ACC112 (cell line): ENCODE data around the gene SLC1A4.
"Not testable (repeated sequence)": the region's sequence is repeated elsewhere in the genome, so short reads cannot be mapped to it uniquely, and the experiment has no call there.

Experiments
- H2AFZ ChIP-seq: fragments of 200-600 bp; sonication (generic); one replicate; pipeline ENCODE4 v1.6.0; 2017; ENCODE audit warnings: antibody characterized with exemption, low read length; ENCODE audit not compliant: unreplicated experiment
- H3K27ac ChIP-seq: fragments of 200-600 bp; sonication (generic); 2 replicates; pipeline ENCODE4 v1.5.1; 2014; ENCODE audit warnings: low read depth, mild to moderate bottlenecking, antibody characterized with exemption, low read length, moderate library complexity
- H3K27me3 ChIP-seq: fragments of 200-600 bp; sonication (generic); 2 replicates; pipeline ENCODE4 v1.6.1; 2014; ENCODE audit warnings: mild to moderate bottlenecking, antibody characterized with exemption, low read length, moderate library complexity, mixed read lengths; ENCODE audit not compliant: insufficient read depth
- H3K36me3 ChIP-seq: fragments of 200-600 bp; sonication (generic); 2 replicates; pipeline ENCODE4 v1.6.1; 2016; ENCODE audit warnings: mild to moderate bottlenecking, antibody characterized with exemption, low read length, moderate library complexity, mixed read lengths; ENCODE audit not compliant: insufficient read depth
- H3K4me1 ChIP-seq: fragments of 200-600 bp; sonication (generic); one replicate; pipeline ENCODE4 v1.6.1; 2016; ENCODE audit warnings: low read length, mixed read lengths; ENCODE audit not compliant: insufficient read depth, unreplicated experiment, control insufficient read depth
- H3K4me3 ChIP-seq: fragments of 200-600 bp; sonication (generic); 2 replicates; pipeline ENCODE4 v1.5.1; 2014; ENCODE audit warnings: mild to moderate bottlenecking, low read depth, low read length
- H3K79me2 ChIP-seq: fragments of 200-600 bp; sonication (generic); one replicate; pipeline ENCODE4 v1.6.0; 2016; ENCODE audit warnings: low read length; ENCODE audit not compliant: control insufficient read depth, unreplicated experiment, insufficient read depth

SLC1A4 gene

GRCh38 chr2:64992218-64992617 is 3.0 kb downstream of the SLC1A4 start:
- Histone ChIP-seq H3K79me2 (no peaks in the 10 kb centered on the region), H3K27ac (no peak overlapping the region), H3K36me3 (no peaks in the 10 kb centered on the region), H3K4me1 (peaks cover 9% of the 10 kb centered on the region), H3K27me3 (0 out of 2 replicates have a peak, but pooled peaks cover 2% of the 10 kb centered on the region), H3K4me3 (no peak overlapping the region), H2AFZ (no peak overlapping the region)

- H3K27me3 ChIP-seq = 0 out of 2 replicates have a peak, but pooled peaks cover 2% of the 10 kb centered on the region
- no peaks in the 10 kb centered on the region for H3K79me2 ChIP-seq
- H3K36me3 ChIP-seq = no peaks in the 10 kb centered on the region
- no peak overlapping the region for H3K4me3 ChIP-seq
- no peak overlapping the region for H2AFZ ChIP-seq
- H3K4me1 ChIP-seq = peaks cover 6% of the 10 kb centered on the region
- no peak overlapping the region for H3K27ac ChIP-seq
Measured at GRCh38 chr2:64992990-64993389, 3.8 kb downstream of the SLC1A4 start.

- peaks cover 13% of the 10 kb centered on the region for H3K4me1 ChIP-seq
- H2AFZ ChIP-seq = no peak overlapping the region
- no peaks in the 10 kb centered on the region for H3K79me2 ChIP-seq
- H3K36me3 ChIP-seq = no peaks in the 10 kb centered on the region
- H3K27me3 ChIP-seq = 0 out of 2 replicates have a peak, but pooled peaks cover 2% of the 10 kb centered on the region
- no peak overlapping the region for H3K27ac ChIP-seq
- H3K4me3 ChIP-seq = no peak overlapping the region
Measured at GRCh38 chr2:64995041-64995440, 5.8 kb downstream of the SLC1A4 start.

- Histone ChIP-seq H3K4me1 (peaks cover 8% of the 10 kb centered on the region), H3K27me3 (no peaks in the 10 kb centered on the region), H2AFZ (no peak overlapping the region), H3K27ac (no peak overlapping the region), H3K79me2 (no peaks in the 10 kb centered on the region), H3K36me3 (no peaks in the 10 kb centered on the region), H3K4me3 (no peak overlapping the region)
Measured at GRCh38 chr2:64996871-64997307, 7.7 kb downstream of the SLC1A4 start.

- H3K79me2 ChIP-seq = no peaks in the 10 kb centered on the region
- no peak overlapping the region for H2AFZ ChIP-seq
- H3K36me3 ChIP-seq = no peaks in the 10 kb centered on the region
- H3K4me1 ChIP-seq = peaks cover 8% of the 10 kb centered on the region
- peak overlapping the region; percentile 24; the same call in 1 of the 2 replicates for H3K4me3 ChIP-seq
- no peaks in the 10 kb centered on the region for H3K27me3 ChIP-seq
- peak overlapping the region; percentile 55 for H3K27ac ChIP-seq
Measured at GRCh38 chr2:64998658-64999061, 9.5 kb downstream of the SLC1A4 start.

GRCh38 chr2:64999754-65000153 is 10.6 kb downstream of the SLC1A4 start:
- Histone ChIP-seq H3K27me3 (no peaks in the 10 kb centered on the region), H3K27ac (no peak overlapping the region), H2AFZ (no peak overlapping the region), H3K79me2 (no peaks in the 10 kb centered on the region), H3K36me3 (no peaks in the 10 kb centered on the region), H3K4me3 (no peak overlapping the region), H3K4me1 (peaks cover 8% of the 10 kb centered on the region)

- H3K36me3 ChIP-seq = no peaks in the 10 kb centered on the region
- no peak overlapping the region for H3K27ac ChIP-seq
- H3K79me2 ChIP-seq = no peaks in the 10 kb centered on the region
- peaks cover 8% of the 10 kb centered on the region for H3K4me1 ChIP-seq
- H3K27me3 ChIP-seq = no peaks in the 10 kb centered on the region
- H3K4me3 ChIP-seq = no peak overlapping the region
- H2AFZ ChIP-seq = no peak overlapping the region
Measured at GRCh38 chr2:65000644-65001043, 11.4 kb downstream of the SLC1A4 start.

GRCh38 chr2:65003037-65003436 is 13.8 kb downstream of the SLC1A4 start:
- H3K4me3 ChIP-seq = no peak overlapping the region
- H3K36me3 ChIP-seq = no peaks in the 10 kb centered on the region
- H3K79me2 ChIP-seq = no peaks in the 10 kb centered on the region
- peaks cover 20% of the 10 kb centered on the region for H3K4me1 ChIP-seq
- no peaks in the 10 kb centered on the region for H3K27me3 ChIP-seq
- H3K27ac ChIP-seq = no peak overlapping the region
- H2AFZ ChIP-seq = no peak overlapping the region

- H2AFZ ChIP-seq, H3K79me2 ChIP-seq, H3K36me3 ChIP-seq, H3K4me3 ChIP-seq, H3K27ac ChIP-seq, H3K27me3 ChIP-seq: not testable (repeated sequence)
- peaks cover 12% of the 10 kb centered on the region for H3K4me1 ChIP-seq
Measured at GRCh38 chr2:65004232-65004631, 15.0 kb downstream of the SLC1A4 start.

GRCh38 chr2:65013776-65014175 is 24.6 kb downstream of the SLC1A4 start:
- H3K4me3 ChIP-seq = no peak overlapping the region
- H2AFZ ChIP-seq = no peak overlapping the region
- no peaks in the 10 kb centered on the region for H3K27me3 ChIP-seq
- H3K36me3 ChIP-seq = no peaks in the 10 kb centered on the region
- no peak overlapping the region for H3K27ac ChIP-seq
- H3K79me2 ChIP-seq = no peaks in the 10 kb centered on the region
- H3K4me1 ChIP-seq = no peaks in the 10 kb centered on the region

GRCh38 chr2:65015731-65016130 is 26.5 kb downstream of the SLC1A4 start:
- Histone ChIP-seq H2AFZ (no peak overlapping the region), H3K4me3 (no peak overlapping the region), H3K27ac (no peak overlapping the region), H3K27me3 (no peaks in the 10 kb centered on the region), H3K79me2 (no peaks in the 10 kb centered on the region), H3K36me3 (no peaks in the 10 kb centered on the region), H3K4me1 (no peaks in the 10 kb centered on the region)
